ENCODE data around the gene SP1. TPM values are rescaled to one million over a fixed set of nuclear protein-coding genes. Genes with fewer than 3 reads are reported as not detected.
A peak's percentile ranks its signal among the peaks of the same experiment; 100 is the strongest.
"Not testable (repeated sequence)": the region's sequence is repeated elsewhere in the genome, so short reads cannot be mapped to it uniquely, and the experiment has no call there.

Gene SP1
- total and polyA plus RNA-seq, 8 donors = 8.4 to 48.4 (median 30.6) TPM

DNA sequence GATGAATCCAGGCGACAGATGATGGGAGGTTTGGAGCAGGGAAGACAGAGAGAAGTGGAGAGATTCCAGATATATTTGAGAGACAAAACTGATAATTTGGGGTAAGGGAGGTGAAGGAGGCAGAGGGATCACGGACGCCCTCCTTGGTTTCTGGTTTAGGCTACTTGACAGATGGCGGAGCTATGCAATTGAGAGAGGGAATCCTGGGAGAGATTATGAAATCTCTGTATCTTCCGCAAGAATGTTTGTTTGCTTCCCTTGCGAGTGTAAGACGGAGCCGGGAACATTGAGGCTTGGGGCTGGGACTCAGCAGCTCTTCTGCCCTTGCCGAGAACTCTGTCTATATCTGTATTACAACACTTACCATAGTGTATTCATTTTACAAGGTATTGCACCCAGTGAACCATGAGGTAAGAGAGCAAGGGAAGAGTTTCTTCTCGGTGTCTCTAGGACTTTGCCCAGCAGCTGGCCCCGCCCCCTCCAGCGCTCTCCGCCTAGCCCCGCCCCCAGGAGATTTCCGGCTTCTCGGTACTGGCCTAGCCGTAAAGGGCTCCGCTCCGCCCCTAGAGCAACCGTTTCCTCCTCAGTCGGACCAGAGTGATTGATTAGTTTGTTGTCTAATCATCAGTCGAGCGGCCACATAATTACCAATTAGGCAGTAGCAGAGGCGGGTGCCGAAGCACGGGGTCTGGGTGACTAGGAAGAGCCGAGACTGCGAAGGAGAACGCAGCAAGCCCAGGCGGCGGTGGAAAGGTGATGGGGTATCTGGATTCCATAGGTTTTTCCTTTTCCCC lies 61.3 kb downstream of the SP1 start, which contains the start of gene PRR13:
TSS of gene PRR13 (plus strand) at position 695 of the 794 bp plus-strand sequence. CDS start 981 bp downstream, outside the sequence.
- 1% methylated on average over 31 of the region's 31 CpGs for WGBS, 2 donors
- peak; percentile 96 to 99 (median 98) for DNase-seq
- H3K4me3 ChIP-seq = peak within 1 kb of the TSS; percentile 56 to 68 (median 66)
- H3K27ac ChIP-seq = peak within 1 kb of the TSS; percentile 65 to 97 (median 86)
- no peaks in the 10 kb centered on the region for H3K9me3 ChIP-seq
- peaks cover 0 to under 1% (median 0%) of the 10 kb centered on the region in 3 donors for H3K36me3 ChIP-seq
- intact Hi-C loops (cut with DNase I) = no loop called here
- peaks cover 10 to 24% (median 16%) of the 10 kb centered on the region in 3 donors for H3K4me1 ChIP-seq
- TF ChIP-seq, protein P1, sequence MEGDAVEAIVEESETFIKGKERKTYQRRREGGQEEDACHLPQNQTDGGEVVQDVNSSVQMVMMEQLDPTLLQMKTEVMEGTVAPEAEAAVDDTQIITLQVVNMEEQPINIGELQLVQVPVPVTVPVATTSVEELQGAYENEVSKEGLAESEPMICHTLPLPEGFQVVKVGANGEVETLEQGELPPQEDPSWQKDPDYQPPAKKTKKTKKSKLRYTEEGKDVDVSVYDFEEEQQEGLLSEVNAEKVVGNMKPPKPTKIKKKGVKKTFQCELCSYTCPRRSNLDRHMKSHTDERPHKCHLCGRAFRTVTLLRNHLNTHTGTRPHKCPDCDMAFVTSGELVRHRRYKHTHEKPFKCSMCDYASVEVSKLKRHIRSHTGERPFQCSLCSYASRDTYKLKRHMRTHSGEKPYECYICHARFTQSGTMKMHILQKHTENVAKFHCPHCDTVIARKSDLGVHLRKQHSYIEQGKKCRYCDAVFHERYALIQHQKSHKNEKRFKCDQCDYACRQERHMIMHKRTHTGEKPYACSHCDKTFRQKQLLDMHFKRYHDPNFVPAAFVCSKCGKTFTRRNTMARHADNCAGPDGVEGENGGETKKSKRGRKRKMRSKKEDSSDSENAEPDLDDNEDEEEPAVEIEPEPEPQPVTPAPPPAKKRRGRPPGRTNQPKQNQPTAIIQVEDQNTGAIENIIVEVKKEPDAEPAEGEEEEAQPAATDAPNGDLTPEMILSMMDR (IDR thresholded peaks at IDR 0.05) = no peak
- peak; percentile 82 for FAIRE-seq
- no peaks in the 10 kb centered on the region for H3K27me3 ChIP-seq
- ATAC-seq = peak; percentile 95 to 98 (median 96)

DNA sequence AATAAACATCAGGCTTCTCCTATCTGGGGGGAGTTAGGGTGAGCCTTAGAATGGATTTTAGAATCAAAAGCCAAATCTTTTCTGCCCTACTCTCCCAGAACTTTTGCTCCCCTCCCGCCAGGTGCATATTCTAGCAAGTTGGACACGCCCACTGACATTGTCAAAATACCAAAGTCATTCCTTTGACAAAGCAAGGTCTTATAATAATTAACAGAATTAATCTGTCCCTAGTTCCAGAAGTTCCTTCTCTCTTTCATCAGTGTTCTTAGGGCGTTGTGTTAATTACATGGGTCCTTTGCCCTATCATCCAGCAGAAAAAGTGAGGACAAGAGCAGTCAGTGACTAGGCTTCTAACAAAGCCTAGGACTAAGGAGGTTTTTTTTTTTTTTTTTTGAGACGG lies 64.0 kb downstream of the SP1 start:
- peaks cover 0 to 6% (median 0%) of the 10 kb centered on the region in 3 donors for H3K36me3 ChIP-seq

DNA sequence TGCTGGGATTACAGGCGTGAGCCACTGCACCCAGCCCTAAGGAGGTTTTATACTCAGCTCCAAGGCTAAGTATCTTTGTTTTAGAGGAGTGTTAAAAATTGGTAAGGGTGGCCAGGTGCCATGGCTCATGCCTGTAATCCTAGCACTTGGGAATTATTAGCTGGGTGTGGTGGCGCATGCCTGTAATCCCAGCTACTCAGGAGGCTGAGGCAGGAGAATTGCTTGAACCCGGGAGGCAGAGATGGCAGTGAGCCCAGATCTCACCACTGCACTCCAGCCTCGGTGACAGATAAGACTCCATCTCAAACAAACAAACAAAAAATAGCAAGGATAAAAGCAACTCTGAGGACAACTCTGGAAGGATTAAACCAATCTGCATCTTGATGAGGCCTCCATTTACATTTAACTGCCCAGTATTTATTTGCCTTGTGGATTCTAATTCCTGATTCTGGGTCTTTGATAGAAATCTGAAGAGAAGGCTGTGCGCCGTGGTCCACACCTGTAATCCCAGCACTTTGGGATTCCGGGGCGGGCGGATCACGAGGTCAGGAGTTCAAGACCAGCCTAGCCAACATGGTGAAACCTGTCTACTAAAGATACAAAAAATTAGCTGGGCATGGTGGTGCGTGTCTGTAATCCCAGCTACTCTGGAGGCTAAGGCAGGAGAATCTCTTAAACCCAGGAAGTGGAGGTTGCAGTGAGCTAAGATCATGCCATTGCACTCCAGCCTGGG lies 64.8 kb downstream of the SP1 start:
- peaks cover 10 to 24% (median 16%) of the 10 kb centered on the region in 3 donors for H3K4me1 ChIP-seq
- H3K27me3 ChIP-seq; H3K4me3 ChIP-seq; H3K9me3 ChIP-seq; ATAC-seq; intact Hi-C loops (cut with DNase I); FAIRE-seq; H3K36me3 ChIP-seq: not testable (repeated sequence)
- H3K27ac ChIP-seq = peak overlapping the region in 2 of 4 donors; percentile 6 to 30
- peak in 1 of 6 donors; percentile 28 for DNase-seq
- WGBS, 2 donors = 81 to 83% methylated on average over 11 of the region's 11 CpGs

More for the DNA sequence above, 64.0 kb downstream of the SP1 start:
- H3K27me3 ChIP-seq = no peaks in the 10 kb centered on the region
- peaks cover 10 to 24% (median 16%) of the 10 kb centered on the region in 3 donors for H3K4me1 ChIP-seq
- TF ChIP-seq, protein P1 (IDR thresholded peaks at IDR 0.05) = no peak
- no peak overlapping the region for H3K4me3 ChIP-seq
- intact Hi-C loops (cut with DNase I) = no loop called here
- FAIRE-seq (no peak), DNase-seq (peak in 1 of 6 donors; percentile 33), ATAC-seq (no peak)
- 53 to 62% methylated on average over 4 of the region's 4 CpGs for WGBS, 2 donors
- H3K27ac ChIP-seq = peak overlapping the region in 2 of 4 donors; percentile 6 to 30
- H3K9me3 ChIP-seq = no peaks in the 10 kb centered on the region

DNA sequence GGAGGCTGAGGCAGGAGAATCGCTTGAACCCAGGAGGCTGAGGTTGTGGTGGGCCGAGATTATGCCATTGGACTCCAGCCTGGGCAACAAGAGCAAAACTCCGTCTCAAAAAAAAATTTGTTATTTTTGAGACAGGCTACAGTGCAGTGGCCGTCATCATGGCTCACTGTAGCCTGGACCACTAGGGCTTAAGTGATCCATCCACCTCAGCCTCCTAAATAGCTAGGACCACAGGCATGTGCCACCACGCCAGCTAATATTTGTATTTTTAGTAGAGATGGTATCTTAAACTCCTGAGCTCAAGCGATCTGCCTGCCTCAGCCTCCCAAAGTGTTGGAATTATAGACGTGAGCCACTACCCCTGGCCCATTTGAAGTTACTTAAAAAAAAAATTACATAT lies 71.0 kb downstream of the SP1 start:
- intact Hi-C loops (cut with DNase I) = no loop called here
- Histone ChIP-seq H3K4me3 (no peak overlapping the region), H3K27ac (no peak overlapping the region), H3K4me1 (peaks cover 7 to 15% (median 10%) of the 10 kb centered on the region in 3 donors), H3K27me3 (no peaks in the 10 kb centered on the region), H3K9me3 (no peaks in the 10 kb centered on the region), H3K36me3 (peaks cover 5 to 21% (median 7%) of the 10 kb centered on the region in 3 donors)
- TF ChIP-seq, protein P1 (IDR thresholded peaks at IDR 0.05) = no peak
- 69 to 84% methylated on average over 7 of the region's 7 CpGs for WGBS, 2 donors
- FAIRE-seq (no peak), DNase-seq (no peak), ATAC-seq (no peak)

DNA sequence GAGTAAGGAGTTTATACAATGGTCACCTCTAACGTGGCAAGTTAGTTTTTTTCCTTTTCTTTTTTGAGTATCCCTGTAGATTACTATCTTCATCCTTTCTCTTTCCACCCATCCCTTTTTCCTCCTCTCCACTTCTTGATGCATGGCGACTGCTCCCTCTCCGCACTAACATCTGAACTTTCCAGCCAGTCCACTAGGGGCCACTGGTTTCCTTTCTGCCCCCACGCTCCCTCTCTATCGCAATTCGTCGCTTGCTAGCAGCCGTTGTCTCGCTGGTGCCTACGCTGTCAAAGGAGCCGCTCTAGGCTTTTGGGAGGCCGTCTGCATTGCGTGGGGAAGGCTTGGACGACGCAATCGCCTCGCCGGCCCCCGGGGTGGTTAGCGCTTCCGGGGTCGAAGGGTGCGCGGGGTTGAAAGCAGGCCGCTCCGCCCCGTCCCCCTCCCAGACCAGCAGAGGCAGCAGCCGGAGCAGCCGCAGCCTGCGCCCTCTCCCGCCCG lies 71.7 kb downstream of the SP1 start, which contains the start of gene PCBP2:
TSS of gene PCBP2 (plus strand) at position 442 of the 498 bp plus-strand sequence. CDS start 2,699 bp downstream, outside the sequence.
- TF ChIP-seq, protein P1 (IDR thresholded peaks at IDR 0.05) = peak; percentile 64 to 79 (median 68)
- Histone ChIP-seq H3K4me1 (peaks cover 7 to 15% (median 10%) of the 10 kb centered on the region in 3 donors), H3K27ac (peak within 1 kb of the TSS; percentile 69 to 94 (median 88)), H3K4me3 (peak within 1 kb of the TSS; percentile 49 to 71 (median 62)), H3K27me3 (no peaks in the 10 kb centered on the region), H3K36me3 (peaks cover 9 to 24% (median 13%) of the 10 kb centered on the region in 3 donors), H3K9me3 (no peaks in the 10 kb centered on the region)
- 0 to 1% methylated on average over 29 to 32 of the region's 32 CpGs for WGBS, 2 donors
- FAIRE-seq (peak; percentile 77), ATAC-seq (peak; percentile 94 to 97 (median 95)), DNase-seq (peak; percentile 96 to 99 (median 98))
- intact Hi-C loops (cut with DNase I) = no loop called here

All from pancreas (tissue), 10 donors.